Large intestine (tissue), 3 donors: ENCODE measurements around the gene ANKRD11. TPM values are rescaled to one million over a fixed set of nuclear protein-coding genes. Genes with fewer than 3 reads are reported as not detected.
A peak's percentile ranks its signal among the peaks of the same experiment; 100 is the strongest.

Experiments
- DNase-seq, 2 donors: peaks; one replicate each; pipeline versions ENCODE4 v3.0.0 to v3.0.0-alpha.2; 2013
- H3K27ac ChIP-seq: one replicate; pipeline ENCODE4 v1.5.1; 2013; ENCODE audit warnings: low read length
- H3K27me3 ChIP-seq: 2 replicates; pipeline ENCODE4 v1.6.1; 2013; ENCODE audit warnings: low read length; ENCODE audit not compliant: control insufficient read depth, insufficient read depth
- H3K36me3 ChIP-seq: 2 replicates; pipeline ENCODE4 v1.6.1; 2013; ENCODE audit warnings: low read length; ENCODE audit not compliant: control insufficient read depth, insufficient read depth
- H3K4me1 ChIP-seq: one replicate; pipeline ENCODE4 v1.6.1; 2013; ENCODE audit warnings: low read length; ENCODE audit not compliant: control insufficient read depth, insufficient read depth
- H3K4me3 ChIP-seq: one replicate; pipeline ENCODE4 v1.5.1; 2013; ENCODE audit warnings: low read length
- H3K9me3 ChIP-seq: one replicate; pipeline ENCODE4 v1.6.1; 2013; ENCODE audit warnings: mild to moderate bottlenecking, low read depth, low read length, moderate library complexity; ENCODE audit not compliant: control insufficient read depth
- WGBS: methylation state at CpG from one replicate; pipeline ENCODE4 v1.1.5; 2013; ENCODE audit warnings: low lambda C conversion rate; ENCODE audit not compliant: insufficient coverage; 5-methylcytosine and 5-hydroxymethylcytosine counted together
- polyA plus RNA-seq: library from polyadenylated mRNA; unstranded; fragments of 120-200 nt; gene quantifications from one replicate; pipeline ENCODE4 v1.2.1, GENCODE V29; 2013

ANKRD11 gene
- polyA plus RNA-seq, 1 donor: 83.9 TPM

GRCh38 chr16:89408315-89408714 is 82.0 kb downstream of the ANKRD11 start:
- H3K9me3 ChIP-seq: no peaks in the 10 kb centered on the region
- H3K4me3 ChIP-seq: no peak overlapping the region
- no peak overlapping the region for H3K27ac ChIP-seq
- H3K4me1 ChIP-seq: peaks cover 36% of the 10 kb centered on the region
- no peak for DNase-seq
- WGBS: no CpG with 5 or more reads among the region's 12 CpGs
- no peaks in the 10 kb centered on the region for H3K27me3 ChIP-seq
- H3K36me3 ChIP-seq: no peaks in the 10 kb centered on the region

GRCh38 chr16:89407925-89408300 is 82.4 kb downstream of the ANKRD11 start:
- peak in 1 of 2 donors; percentile 36 for DNase-seq
- peaks cover 2% of the 10 kb centered on the region for H3K36me3 ChIP-seq
- WGBS: 20% methylated on average over 1 of the region's 5 CpGs
- H3K27me3 ChIP-seq: no peaks in the 10 kb centered on the region
- H3K4me3 ChIP-seq: no peak overlapping the region
- H3K9me3 ChIP-seq: no peaks in the 10 kb centered on the region
- peaks cover 36% of the 10 kb centered on the region for H3K4me1 ChIP-seq
- no peak overlapping the region for H3K27ac ChIP-seq

GRCh38 chr16:89407282-89407924 is 83.0 kb downstream of the ANKRD11 start:
- 82% methylated on average over 1 of the region's 17 CpGs for WGBS
- no peaks in the 10 kb centered on the region for H3K27me3 ChIP-seq

GRCh38 chr16:89406277-89406888 is 84.0 kb downstream of the ANKRD11 start:
- no peaks in the 10 kb centered on the region for H3K27me3 ChIP-seq
- no peak overlapping the region for H3K27ac ChIP-seq
- no CpG with 5 or more reads among the region's 22 CpGs for WGBS
- no peaks in the 10 kb centered on the region for H3K9me3 ChIP-seq
- H3K36me3 ChIP-seq: peaks cover 2% of the 10 kb centered on the region
- H3K4me1 ChIP-seq: peaks cover 36% of the 10 kb centered on the region
- no peak overlapping the region for H3K4me3 ChIP-seq
- DNase-seq: no peak

More at GRCh38 chr16:89407282-89407924, 83.0 kb downstream of the ANKRD11 start:
- H3K4me1 ChIP-seq: peaks cover 36% of the 10 kb centered on the region
- DNase-seq: no peak
- no peak overlapping the region for H3K4me3 ChIP-seq
- peaks cover 2% of the 10 kb centered on the region for H3K36me3 ChIP-seq
- no peaks in the 10 kb centered on the region for H3K9me3 ChIP-seq
- H3K27ac ChIP-seq: no peak overlapping the region

- Histone ChIP-seq H3K4me1 (peaks cover 22% of the 10 kb centered on the region), H3K36me3 (peaks cover 2% of the 10 kb centered on the region), H3K27me3 (no peaks in the 10 kb centered on the region), H3K27ac (no peak overlapping the region), H3K9me3 (no peaks in the 10 kb centered on the region), H3K4me3 (no peak overlapping the region)
- no peak for DNase-seq
- WGBS: no CpG with 5 or more reads among the region's 8 CpGs
These were observed 85.8 kb downstream of the ANKRD11 start for GRCh38 chr16:89404561-89404960.

GRCh38 chr16:89402962-89403361 is 87.4 kb downstream of the ANKRD11 start:
- Histone ChIP-seq H3K36me3 (peaks cover 4% of the 10 kb centered on the region), H3K27ac (no peak overlapping the region), H3K9me3 (no peaks in the 10 kb centered on the region), H3K4me3 (no peak overlapping the region), H3K4me1 (peaks cover 15% of the 10 kb centered on the region), H3K27me3 (no peaks in the 10 kb centered on the region)
- DNase-seq: no peak
- WGBS: 80% methylated on average over 1 of the region's 17 CpGs

- WGBS: no CpG with 5 or more reads among the region's 27 CpGs
These were observed 88.5 kb downstream of the ANKRD11 start for GRCh38 chr16:89401641-89402445.

GRCh38 chr16:89401205-89401604 is 89.2 kb downstream of the ANKRD11 start:
- Histone ChIP-seq H3K27me3 (no peaks in the 10 kb centered on the region), H3K4me1 (peaks cover 8% of the 10 kb centered on the region), H3K9me3 (no peaks in the 10 kb centered on the region), H3K4me3 (no peak overlapping the region), H3K36me3 (peaks cover 10% of the 10 kb centered on the region), H3K27ac (no peak overlapping the region)
- WGBS: no CpG with 5 or more reads among the region's 12 CpGs
- no peak for DNase-seq

More at GRCh38 chr16:89401641-89402445, 88.5 kb downstream of the ANKRD11 start:
- no peaks in the 10 kb centered on the region for H3K9me3 ChIP-seq
- DNase-seq: no peak
- H3K4me1 ChIP-seq: peaks cover 8% of the 10 kb centered on the region
- H3K36me3 ChIP-seq: peaks cover 10% of the 10 kb centered on the region
- no peak overlapping the region for H3K27ac ChIP-seq
- no peaks in the 10 kb centered on the region for H3K27me3 ChIP-seq
- no peak overlapping the region for H3K4me3 ChIP-seq

GRCh38 chr16:89400740-89401139 is 89.6 kb downstream of the ANKRD11 start:
- H3K4me3 ChIP-seq: no peak overlapping the region
- WGBS: no CpG with 5 or more reads among the region's 14 CpGs
- H3K27ac ChIP-seq: no peak overlapping the region
- no peak for DNase-seq
- peaks cover 8% of the 10 kb centered on the region for H3K4me1 ChIP-seq
- H3K36me3 ChIP-seq: peaks cover 10% of the 10 kb centered on the region
- H3K27me3 ChIP-seq: no peaks in the 10 kb centered on the region
- no peaks in the 10 kb centered on the region for H3K9me3 ChIP-seq

- Histone ChIP-seq H3K36me3 (peaks cover 10% of the 10 kb centered on the region), H3K4me3 (no peak overlapping the region), H3K27me3 (no peaks in the 10 kb centered on the region), H3K27ac (no peak overlapping the region), H3K4me1 (peaks cover 4% of the 10 kb centered on the region), H3K9me3 (no peaks in the 10 kb centered on the region)
- no CpG with 5 or more reads among the region's 9 CpGs for WGBS
- no peak for DNase-seq
These were observed 91.4 kb downstream of the ANKRD11 start for GRCh38 chr16:89398924-89399323.
